Measurements from ENCODE around the gene CYP1A2.

DNA sequence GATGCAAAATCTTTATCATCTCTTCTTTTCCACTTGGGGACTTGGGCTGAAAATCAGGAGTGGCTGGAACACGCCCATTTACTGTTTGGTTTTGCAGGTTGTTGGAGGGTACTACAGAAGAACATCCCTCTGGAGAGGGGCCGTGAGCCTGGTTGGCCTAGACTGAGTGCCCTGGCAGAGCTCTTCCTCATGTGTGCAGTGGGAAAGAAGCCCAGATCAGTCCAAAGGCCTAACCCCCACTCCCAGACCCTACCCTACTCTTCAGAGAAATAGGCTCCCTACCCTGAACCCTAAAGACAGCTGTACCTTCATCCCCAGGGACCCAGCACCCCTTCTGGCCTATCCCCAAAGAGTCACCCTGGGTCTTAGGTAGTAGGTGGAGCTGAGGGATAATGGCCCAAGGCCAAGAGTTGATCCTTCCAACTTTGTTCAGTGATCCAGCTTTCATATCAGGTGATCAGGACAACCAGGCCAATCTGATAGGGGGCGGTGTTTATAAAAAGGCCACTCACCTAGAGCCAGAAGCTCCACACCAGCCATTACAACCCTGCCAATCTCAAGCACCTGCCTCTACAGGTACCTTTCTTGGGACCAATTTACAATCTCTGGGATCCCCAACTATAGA, at the start of gene CYP1A2:
- TF ChIP-seq, protein P1, sequence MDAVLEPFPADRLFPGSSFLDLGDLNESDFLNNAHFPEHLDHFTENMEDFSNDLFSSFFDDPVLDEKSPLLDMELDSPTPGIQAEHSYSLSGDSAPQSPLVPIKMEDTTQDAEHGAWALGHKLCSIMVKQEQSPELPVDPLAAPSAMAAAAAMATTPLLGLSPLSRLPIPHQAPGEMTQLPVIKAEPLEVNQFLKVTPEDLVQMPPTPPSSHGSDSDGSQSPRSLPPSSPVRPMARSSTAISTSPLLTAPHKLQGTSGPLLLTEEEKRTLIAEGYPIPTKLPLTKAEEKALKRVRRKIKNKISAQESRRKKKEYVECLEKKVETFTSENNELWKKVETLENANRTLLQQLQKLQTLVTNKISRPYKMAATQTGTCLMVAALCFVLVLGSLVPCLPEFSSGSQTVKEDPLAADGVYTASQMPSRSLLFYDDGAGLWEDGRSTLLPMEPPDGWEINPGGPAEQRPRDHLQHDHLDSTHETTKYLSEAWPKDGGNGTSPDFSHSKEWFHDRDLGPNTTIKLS (IDR thresholded peaks at IDR 0.05; ENCODE audit: borderline replicate concordance, low read depth) = no peak
- TF ChIP-seq JUND (IDR thresholded peaks at IDR 0.05; ENCODE audit: borderline replicate concordance, low read depth, low read length) (no peak), JUND (tag; IDR thresholded peaks at IDR 0.05; ENCODE audit: borderline replicate concordance, low read depth, low read length) (no peak), CCAR2 (IDR thresholded peaks at IDR 0.05; ENCODE audit: low read depth, low read length) (no peak), CEBPB (tag; IDR thresholded peaks at IDR 0.05) (no peak), EP300 (IDR thresholded peaks at IDR 0.05; ENCODE audit: low read length) (no peak), POLR2A (conservative IDR thresholded peaks at IDR 0.05) (no peak), MYC (IDR thresholded peaks at IDR 0.05; ENCODE audit: low read depth, low read length) (no peak), MYC (CRISPR knock-in tag; IDR thresholded peaks at IDR 0.05; ENCODE audit: borderline replicate concordance, low read depth) (no peak), JUN (IDR thresholded peaks at IDR 0.05; ENCODE audit: borderline replicate concordance, low read depth, low read length) (no peak), JUN (CRISPR knock-in tag; IDR thresholded peaks at IDR 0.05; ENCODE audit: borderline replicate concordance) (no peak), RBM39 (optimal IDR thresholded peaks at IDR 0.05; ENCODE audit: low read depth, low read length) (no peak)
- TF ChIP-seq, protein P2, sequence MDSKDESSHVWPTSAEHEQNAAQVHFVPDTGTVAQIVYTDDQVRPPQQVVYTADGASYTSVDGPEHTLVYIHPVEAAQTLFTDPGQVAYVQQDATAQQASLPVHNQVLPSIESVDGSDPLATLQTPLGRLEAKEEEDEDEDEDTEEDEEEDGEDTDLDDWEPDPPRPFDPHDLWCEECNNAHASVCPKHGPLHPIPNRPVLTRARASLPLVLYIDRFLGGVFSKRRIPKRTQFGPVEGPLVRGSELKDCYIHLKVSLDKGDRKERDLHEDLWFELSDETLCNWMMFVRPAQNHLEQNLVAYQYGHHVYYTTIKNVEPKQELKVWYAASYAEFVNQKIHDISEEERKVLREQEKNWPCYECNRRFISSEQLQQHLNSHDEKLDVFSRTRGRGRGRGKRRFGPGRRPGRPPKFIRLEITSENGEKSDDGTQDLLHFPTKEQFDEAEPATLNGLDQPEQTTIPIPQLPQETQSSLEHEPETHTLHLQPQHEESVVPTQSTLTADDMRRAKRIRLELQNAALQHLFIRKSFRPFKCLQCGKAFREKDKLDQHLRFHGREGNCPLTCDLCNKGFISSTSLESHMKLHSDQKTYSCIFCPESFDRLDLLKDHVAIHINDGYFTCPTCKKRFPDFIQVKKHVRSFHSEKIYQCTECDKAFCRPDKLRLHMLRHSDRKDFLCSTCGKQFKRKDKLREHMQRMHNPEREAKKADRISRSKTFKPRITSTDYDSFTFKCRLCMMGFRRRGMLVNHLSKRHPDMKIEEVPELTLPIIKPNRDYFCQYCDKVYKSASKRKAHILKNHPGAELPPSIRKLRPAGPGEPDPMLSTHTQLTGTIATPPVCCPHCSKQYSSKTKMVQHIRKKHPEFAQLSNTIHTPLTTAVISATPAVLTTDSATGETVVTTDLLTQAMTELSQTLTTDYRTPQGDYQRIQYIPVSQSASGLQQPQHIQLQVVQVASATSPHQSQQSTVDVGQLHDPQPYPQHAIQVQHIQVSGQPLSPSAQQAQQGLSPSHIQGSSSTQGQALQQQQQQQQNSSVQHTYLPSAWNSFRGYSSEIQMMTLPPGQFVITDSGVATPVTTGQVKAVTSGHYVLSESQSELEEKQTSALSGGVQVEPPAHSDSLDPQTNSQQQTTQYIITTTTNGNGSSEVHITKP (IDR thresholded peaks at IDR 0.05; ENCODE audit: partially characterized antibody) = no peak
- TF ChIP-seq, protein P3, sequence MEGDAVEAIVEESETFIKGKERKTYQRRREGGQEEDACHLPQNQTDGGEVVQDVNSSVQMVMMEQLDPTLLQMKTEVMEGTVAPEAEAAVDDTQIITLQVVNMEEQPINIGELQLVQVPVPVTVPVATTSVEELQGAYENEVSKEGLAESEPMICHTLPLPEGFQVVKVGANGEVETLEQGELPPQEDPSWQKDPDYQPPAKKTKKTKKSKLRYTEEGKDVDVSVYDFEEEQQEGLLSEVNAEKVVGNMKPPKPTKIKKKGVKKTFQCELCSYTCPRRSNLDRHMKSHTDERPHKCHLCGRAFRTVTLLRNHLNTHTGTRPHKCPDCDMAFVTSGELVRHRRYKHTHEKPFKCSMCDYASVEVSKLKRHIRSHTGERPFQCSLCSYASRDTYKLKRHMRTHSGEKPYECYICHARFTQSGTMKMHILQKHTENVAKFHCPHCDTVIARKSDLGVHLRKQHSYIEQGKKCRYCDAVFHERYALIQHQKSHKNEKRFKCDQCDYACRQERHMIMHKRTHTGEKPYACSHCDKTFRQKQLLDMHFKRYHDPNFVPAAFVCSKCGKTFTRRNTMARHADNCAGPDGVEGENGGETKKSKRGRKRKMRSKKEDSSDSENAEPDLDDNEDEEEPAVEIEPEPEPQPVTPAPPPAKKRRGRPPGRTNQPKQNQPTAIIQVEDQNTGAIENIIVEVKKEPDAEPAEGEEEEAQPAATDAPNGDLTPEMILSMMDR (IDR thresholded peaks at IDR 0.05 in 2 of 3, conservative IDR thresholded peaks at IDR 0.05 in 1 of 3; ENCODE audit: insufficient read depth in 2 of 3, low read depth in 1 of 3, low read length in 3 of 3) = no peak
- TF ChIP-seq, protein P4, sequence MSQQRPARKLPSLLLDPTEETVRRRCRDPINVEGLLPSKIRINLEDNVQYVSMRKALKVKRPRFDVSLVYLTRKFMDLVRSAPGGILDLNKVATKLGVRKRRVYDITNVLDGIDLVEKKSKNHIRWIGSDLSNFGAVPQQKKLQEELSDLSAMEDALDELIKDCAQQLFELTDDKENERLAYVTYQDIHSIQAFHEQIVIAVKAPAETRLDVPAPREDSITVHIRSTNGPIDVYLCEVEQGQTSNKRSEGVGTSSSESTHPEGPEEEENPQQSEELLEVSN (IDR thresholded peaks at IDR 0.05; ENCODE audit: borderline replicate concordance in 1 of 2, extremely low read depth in 1 of 2, insufficient read depth in 1 of 2, insufficient read length in 1 of 2, low read depth in 1 of 2, low read length in 1 of 2, poor library complexity in 1 of 2, severe bottlenecking in 1 of 2) = no peak
- TF ChIP-seq, protein P5, sequence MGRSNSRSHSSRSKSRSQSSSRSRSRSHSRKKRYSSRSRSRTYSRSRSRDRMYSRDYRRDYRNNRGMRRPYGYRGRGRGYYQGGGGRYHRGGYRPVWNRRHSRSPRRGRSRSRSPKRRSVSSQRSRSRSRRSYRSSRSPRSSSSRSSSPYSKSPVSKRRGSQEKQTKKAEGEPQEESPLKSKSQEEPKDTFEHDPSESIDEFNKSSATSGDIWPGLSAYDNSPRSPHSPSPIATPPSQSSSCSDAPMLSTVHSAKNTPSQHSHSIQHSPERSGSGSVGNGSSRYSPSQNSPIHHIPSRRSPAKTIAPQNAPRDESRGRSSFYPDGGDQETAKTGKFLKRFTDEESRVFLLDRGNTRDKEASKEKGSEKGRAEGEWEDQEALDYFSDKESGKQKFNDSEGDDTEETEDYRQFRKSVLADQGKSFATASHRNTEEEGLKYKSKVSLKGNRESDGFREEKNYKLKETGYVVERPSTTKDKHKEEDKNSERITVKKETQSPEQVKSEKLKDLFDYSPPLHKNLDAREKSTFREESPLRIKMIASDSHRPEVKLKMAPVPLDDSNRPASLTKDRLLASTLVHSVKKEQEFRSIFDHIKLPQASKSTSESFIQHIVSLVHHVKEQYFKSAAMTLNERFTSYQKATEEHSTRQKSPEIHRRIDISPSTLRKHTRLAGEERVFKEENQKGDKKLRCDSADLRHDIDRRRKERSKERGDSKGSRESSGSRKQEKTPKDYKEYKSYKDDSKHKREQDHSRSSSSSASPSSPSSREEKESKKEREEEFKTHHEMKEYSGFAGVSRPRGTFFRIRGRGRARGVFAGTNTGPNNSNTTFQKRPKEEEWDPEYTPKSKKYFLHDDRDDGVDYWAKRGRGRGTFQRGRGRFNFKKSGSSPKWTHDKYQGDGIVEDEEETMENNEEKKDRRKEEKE (IDR thresholded peaks at IDR 0.05; ENCODE audit: borderline replicate concordance in 1 of 2, control insufficient read depth in 1 of 2, low read depth in 2 of 2, low read length in 1 of 2) = no peak
- TF ChIP-seq, protein P6, sequence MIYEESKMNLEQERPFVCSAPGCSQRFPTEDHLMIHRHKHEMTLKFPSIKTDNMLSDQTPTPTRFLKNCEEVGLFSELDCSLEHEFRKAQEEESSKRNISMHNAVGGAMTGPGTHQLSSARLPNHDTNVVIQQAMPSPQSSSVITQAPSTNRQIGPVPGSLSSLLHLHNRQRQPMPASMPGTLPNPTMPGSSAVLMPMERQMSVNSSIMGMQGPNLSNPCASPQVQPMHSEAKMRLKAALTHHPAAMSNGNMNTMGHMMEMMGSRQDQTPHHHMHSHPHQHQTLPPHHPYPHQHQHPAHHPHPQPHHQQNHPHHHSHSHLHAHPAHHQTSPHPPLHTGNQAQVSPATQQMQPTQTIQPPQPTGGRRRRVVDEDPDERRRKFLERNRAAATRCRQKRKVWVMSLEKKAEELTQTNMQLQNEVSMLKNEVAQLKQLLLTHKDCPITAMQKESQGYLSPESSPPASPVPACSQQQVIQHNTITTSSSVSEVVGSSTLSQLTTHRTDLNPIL (CRISPR knock-in tag; IDR thresholded peaks at IDR 0.05) = no peak

Data from K562 (cell line).